GM23338 (cell line): Measurements from ENCODE around the gene TSC22D1.

Experiments
- CREB1 ChIP-seq: fragments of 250-450 bp; sonication (Bioruptor Pico); IDR thresholded peaks from 2 replicates; pipeline ENCODE4 v1.5.0; 2020; ENCODE audit warnings: low read depth, mild to moderate bottlenecking, moderate library complexity
- CTCF ChIP-seq, 2 experiments: fragments of 200-600 bp in 1 of 2; sonication (generic) in 1 of 2; conservative IDR thresholded peaks; 2 replicates each; pipeline versions ENCODE4 v1.5.1 to v1.6.1; 2016 to 2017; ENCODE audit warnings: antibody characterized with exemption in 2 of 2, low read depth in 2 of 2, mild to moderate bottlenecking in 2 of 2, moderate library complexity in 1 of 2
- ETS1 ChIP-seq: IDR thresholded peaks from 2 replicates; pipeline ENCODE4 v1.6.1; 2016; ENCODE audit warnings: antibody characterized with exemption
- EZH2 ChIP-seq: fragments of 200-600 bp; sonication (generic); IDR thresholded peaks from one replicate; pipeline ENCODE4 v1.8.0; 2017; ENCODE audit warnings: antibody characterized with exemption, mild to moderate bottlenecking, low read depth; ENCODE audit not compliant: unreplicated experiment
- EZH2phosphoT487 ChIP-seq: fragments of 200-600 bp; sonication (generic); IDR thresholded peaks from one replicate; pipeline ENCODE4 v1.8.1; 2018; ENCODE audit warnings: antibody characterized with exemption; ENCODE audit not compliant: unreplicated experiment
- JUNB ChIP-seq: IDR thresholded peaks from one replicate; pipeline ENCODE4 v1.6.1; 2016; ENCODE audit warnings: antibody characterized with exemption; ENCODE audit not compliant: unreplicated experiment
- NANOG ChIP-seq: IDR thresholded peaks from 2 replicates; pipeline ENCODE4 v1.6.1; 2016; ENCODE audit warnings: antibody characterized with exemption, borderline replicate concordance
- POLR2AphosphoS5 ChIP-seq: IDR thresholded peaks from 2 replicates; pipeline ENCODE4 v1.6.1; 2016; ENCODE audit warnings: antibody characterized with exemption, low read depth
- REST ChIP-seq: IDR thresholded peaks from one replicate; pipeline ENCODE4 v1.6.1; 2018; ENCODE audit warnings: antibody characterized with exemption; ENCODE audit not compliant: unreplicated experiment
- STAT1 ChIP-seq: IDR thresholded peaks from one replicate; pipeline ENCODE4 v1.6.1; 2016; ENCODE audit warnings: antibody characterized with exemption; ENCODE audit not compliant: unreplicated experiment
- ZNF114 ChIP-seq: fragments of 250-450 bp; sonication (Bioruptor Pico); IDR thresholded peaks from 2 replicates; pipeline ENCODE4 v1.5.0; 2020; ENCODE audit warnings: mild to moderate bottlenecking, moderate library complexity
- ZNF462 ChIP-seq: fragments of 250-450 bp; sonication (Bioruptor Pico); IDR thresholded peaks from 2 replicates; pipeline ENCODE4 v1.5.0; 2020; ENCODE audit warnings: mild to moderate bottlenecking, moderate library complexity

GRCh38 chr13:44506719-44507118 lies 69.4 kb downstream of the TSC22D1 start:
- TF ChIP-seq EZH2: no peak
- no peak for TF ChIP-seq CTCF (conservative IDR thresholded peaks at IDR 0.05; ENCODE audit: low read depth in 2 of 2)
- TF ChIP-seq REST: no peak
- no peak for TF ChIP-seq ZNF462 (CRISPR knock-in tag)
- TF ChIP-seq CREB1: no peak
- TF ChIP-seq ZNF114 (CRISPR knock-in tag): no peak
- no peak for TF ChIP-seq EZH2phosphoT487
- TF ChIP-seq POLR2AphosphoS5: no peak
- TF ChIP-seq JUNB: no peak
- no peak for TF ChIP-seq ETS1
- TF ChIP-seq NANOG: no peak
- TF ChIP-seq STAT1: no peak
